ENCODE data around the gene DEF6.

The DEF6 gene

GRCh38 chr6:35359346-35359743 lies 61.7 kb downstream of the DEF6 start:
- Histone ChIP-seq H3K9me3 (ENCODE audit: insufficient read depth, low read depth, low read length) (no peaks in the 10 kb centered on the region), H3K4me3 (ENCODE audit: low read length, poor library complexity, severe bottlenecking) (no peak overlapping the region), H2AFZ (ENCODE audit: low read length) (no peak overlapping the region), H3K9me2 (replicated peaks; ENCODE audit: low read depth, low read length) (no peaks in the 10 kb centered on the region), H3K4me2 (ENCODE audit: low read depth, low read length, poor library complexity, severe bottlenecking) (no peak overlapping the region), H3K79me2 (ENCODE audit: insufficient read depth, low read length) (no peaks in the 10 kb centered on the region), H3K4me1 (ENCODE audit: insufficient read depth, low read length, poor library complexity, severe bottlenecking) (no peaks in the 10 kb centered on the region), H3K27me3 (ENCODE audit: insufficient read depth, low read length, poor library complexity, severe bottlenecking) (no peaks in the 10 kb centered on the region), H3K36me3 (ENCODE audit: insufficient read depth, low read length) (no peaks in the 10 kb centered on the region), H3K9ac (ENCODE audit: low read depth, low read length, poor library complexity, severe bottlenecking) (no peak overlapping the region), H3F3A (ENCODE audit: low read depth) (no peaks in the 10 kb centered on the region), H4K20me1 (ENCODE audit: insufficient read depth, low read length, poor library complexity, severe bottlenecking) (no peaks in the 10 kb centered on the region)
- TF ChIP-seq EZH2phosphoT487 (IDR thresholded peaks at IDR 0.05; ENCODE audit: borderline replicate concordance) = no peak
- TF ChIP-seq CTCF (conservative IDR thresholded peaks at IDR 0.05; ENCODE audit: low read length) = no peak

GRCh38 chr6:35359744-35360348 lies 62.2 kb downstream of the DEF6 start:
- Histone ChIP-seq H3K79me2 (ENCODE audit: insufficient read depth, low read length) (no peaks in the 10 kb centered on the region), H2AFZ (ENCODE audit: low read length) (no peak overlapping the region), H3K27me3 (ENCODE audit: insufficient read depth, low read length, poor library complexity, severe bottlenecking) (no peaks in the 10 kb centered on the region), H3K4me1 (ENCODE audit: insufficient read depth, low read length, poor library complexity, severe bottlenecking) (no peaks in the 10 kb centered on the region), H3K4me2 (ENCODE audit: low read depth, low read length, poor library complexity, severe bottlenecking) (no peak overlapping the region), H3K9ac (ENCODE audit: low read depth, low read length, poor library complexity, severe bottlenecking) (no peak overlapping the region), H3K4me3 (ENCODE audit: low read length, poor library complexity, severe bottlenecking) (no peak overlapping the region), H4K20me1 (ENCODE audit: insufficient read depth, low read length, poor library complexity, severe bottlenecking) (no peaks in the 10 kb centered on the region), H3K36me3 (ENCODE audit: insufficient read depth, low read length) (no peaks in the 10 kb centered on the region), H3K9me3 (ENCODE audit: insufficient read depth, low read depth, low read length) (no peaks in the 10 kb centered on the region), H3K9me2 (replicated peaks; ENCODE audit: low read depth, low read length) (no peaks in the 10 kb centered on the region), H3F3A (ENCODE audit: low read depth) (no peaks in the 10 kb centered on the region)
- no peak for TF ChIP-seq EZH2phosphoT487 (IDR thresholded peaks at IDR 0.05; ENCODE audit: borderline replicate concordance)
- no peak for TF ChIP-seq CTCF (conservative IDR thresholded peaks at IDR 0.05; ENCODE audit: low read length)

DNA sequence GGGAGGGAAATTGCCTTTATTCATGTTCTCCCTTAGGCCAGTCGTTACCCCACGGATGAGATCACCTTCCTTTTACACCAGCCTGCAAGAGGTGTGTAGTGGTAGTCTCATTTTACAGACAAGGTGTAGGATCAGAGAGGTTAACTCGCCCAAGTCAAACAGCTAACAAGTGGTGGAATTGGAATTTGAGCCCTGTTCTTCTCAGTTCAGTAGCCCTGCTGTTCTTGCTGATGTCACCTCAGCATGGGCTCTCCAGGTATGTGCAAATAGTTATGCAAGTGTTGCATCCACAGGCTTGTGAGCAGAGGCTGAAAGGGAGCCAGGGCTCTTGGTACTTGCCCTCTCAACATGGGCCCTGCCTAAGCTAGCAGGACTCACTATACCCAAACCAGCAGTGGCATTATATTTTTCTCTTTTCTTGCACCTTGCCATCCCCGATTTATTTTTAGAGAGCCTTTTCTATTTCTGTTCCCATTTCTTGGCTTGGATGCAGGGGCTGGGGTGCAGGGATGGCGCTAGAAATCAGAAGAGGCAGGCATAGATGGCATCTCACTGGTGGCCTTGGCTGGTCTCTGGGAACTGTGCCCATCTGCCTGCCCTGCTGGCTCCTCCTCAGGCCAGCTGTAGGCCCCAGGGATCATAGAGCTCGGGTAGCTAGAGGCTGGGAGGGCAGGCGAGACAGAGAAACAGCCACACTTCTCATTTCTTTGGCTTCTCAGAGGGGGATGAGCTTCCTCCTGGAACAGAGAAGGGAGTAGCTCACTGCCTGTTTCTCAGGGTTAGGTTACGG lies 62.9 kb downstream of the DEF6 start:
- no peaks in the 10 kb centered on the region for H3K4me1 ChIP-seq (ENCODE audit: insufficient read depth, low read length, poor library complexity, severe bottlenecking)
- H2AFZ ChIP-seq (ENCODE audit: low read length) = no peak overlapping the region
- no peak overlapping the region for H3K4me2 ChIP-seq (ENCODE audit: low read depth, low read length, poor library complexity, severe bottlenecking)
- H3K27me3 ChIP-seq (ENCODE audit: insufficient read depth, low read length, poor library complexity, severe bottlenecking) = no peaks in the 10 kb centered on the region
- H3K79me2 ChIP-seq (ENCODE audit: insufficient read depth, low read length) = no peaks in the 10 kb centered on the region
- TF ChIP-seq EZH2phosphoT487 (IDR thresholded peaks at IDR 0.05; ENCODE audit: borderline replicate concordance) = no peak
- TF ChIP-seq CTCF (conservative IDR thresholded peaks at IDR 0.05; ENCODE audit: low read length) = no peak
- H3K9me3 ChIP-seq (ENCODE audit: insufficient read depth, low read depth, low read length) = no peaks in the 10 kb centered on the region
- H3K36me3 ChIP-seq (ENCODE audit: insufficient read depth, low read length) = no peaks in the 10 kb centered on the region
- no peaks in the 10 kb centered on the region for H3K9me2 ChIP-seq (replicated peaks; ENCODE audit: low read depth, low read length)
- no peaks in the 10 kb centered on the region for H3F3A ChIP-seq (ENCODE audit: low read depth)
- no peak overlapping the region for H3K9ac ChIP-seq (ENCODE audit: low read depth, low read length, poor library complexity, severe bottlenecking)
- no peak overlapping the region for H3K4me3 ChIP-seq (ENCODE audit: low read length, poor library complexity, severe bottlenecking)
- H4K20me1 ChIP-seq (ENCODE audit: insufficient read depth, low read length, poor library complexity, severe bottlenecking) = no peaks in the 10 kb centered on the region

All from Loucy (cell line).